OCI-LY3 (cell line): ENCODE results near the gene MAFB.

Experiments
- CTCF ChIP-seq: fragments of 200-600, 300-600 bp; sonication (generic); IDR thresholded peaks from 2 replicates; pipeline ENCODE4 v1.5.1; 2014; ENCODE audit warnings: antibody characterized with exemption, low read length, low read depth
- EZH2phosphoT487 ChIP-seq: fragments of 200-600 bp; shearing (Covaris generic); IDR thresholded peaks from 2 replicates; pipeline ENCODE4 v1.6.1; 2018; ENCODE audit warnings: antibody characterized with exemption, mixed run types, low read depth

GRCh38 chr20:40689100-40689942, at the start of gene MAFB:
- TF ChIP-seq CTCF (no peak), EZH2phosphoT487 (no peak)
